ENCODE measurements around the gene ZNF516. TPM values are rescaled to one million over a fixed set of nuclear protein-coding genes. Genes with fewer than 3 reads are reported as not detected.

The ZNF516 gene
- total RNA-seq, 1 donor from 2014 or later: 26.1 TPM

- Mint-ChIP-seq H3K36me3 (ENCODE audit: low read depth) (peaks cover 16% of the 10 kb centered on the region), H3K4me1 (ENCODE audit: low read depth) (peaks cover 12% of the 10 kb centered on the region), H3K4me3 (ENCODE audit: unreplicated experiment) (no peak overlapping the region), H3K9me3 (ENCODE audit: low read depth) (no peaks in the 10 kb centered on the region), H3K27me3 (ENCODE audit: low read depth) (no peaks in the 10 kb centered on the region), H3K27ac (ENCODE audit: unreplicated experiment) (peak overlapping the region; percentile 33)
- no peak for TF ChIP-seq CTCF (IDR thresholded peaks at IDR 0.05)
- no peak for DNase-seq (ENCODE audit: low spot score)
Observed at GRCh38 chr18:76363436-76364120, 131.5 kb downstream of the ZNF516 start.

- H3K27me3 Mint-ChIP-seq (ENCODE audit: low read depth): no peaks in the 10 kb centered on the region
- TF ChIP-seq CTCF (IDR thresholded peaks at IDR 0.05): no peak
- peaks cover 16% of the 10 kb centered on the region for H3K36me3 Mint-ChIP-seq (ENCODE audit: low read depth)
- no peak for DNase-seq (ENCODE audit: low spot score)
- H3K9me3 Mint-ChIP-seq (ENCODE audit: low read depth): no peaks in the 10 kb centered on the region
- no peak overlapping the region for H3K27ac Mint-ChIP-seq (ENCODE audit: unreplicated experiment)
- no peak overlapping the region for H3K4me3 Mint-ChIP-seq (ENCODE audit: unreplicated experiment)
- H3K4me1 Mint-ChIP-seq (ENCODE audit: low read depth): peaks cover 12% of the 10 kb centered on the region
Observed at GRCh38 chr18:76362676-76363075, 132.4 kb downstream of the ZNF516 start.

DNA sequence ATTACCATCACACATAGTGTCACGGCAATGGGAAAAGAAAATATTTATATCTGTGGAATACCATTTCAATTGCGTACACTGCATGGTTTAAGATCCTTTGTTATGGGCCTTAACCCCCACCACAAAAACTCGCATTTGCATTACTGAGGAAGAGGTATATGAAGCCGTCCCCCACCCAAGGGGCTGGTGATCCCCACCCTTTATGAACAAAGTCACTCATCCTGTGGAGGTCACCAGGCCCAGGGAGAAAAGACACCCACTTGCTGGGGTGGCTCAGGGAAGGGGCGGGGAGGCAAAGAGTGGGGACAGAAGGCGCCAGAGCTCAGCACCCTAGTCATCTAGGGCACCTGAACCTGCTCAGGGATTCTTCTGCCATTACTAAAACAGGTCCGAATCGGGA lies 133.8 kb downstream of the ZNF516 start:
- no peak for TF ChIP-seq CTCF (IDR thresholded peaks at IDR 0.05)
- Mint-ChIP-seq H3K36me3 (ENCODE audit: low read depth) (peaks cover 17% of the 10 kb centered on the region), H3K4me3 (ENCODE audit: unreplicated experiment) (no peak overlapping the region), H3K9me3 (ENCODE audit: low read depth) (no peaks in the 10 kb centered on the region), H3K4me1 (ENCODE audit: low read depth) (peaks cover 12% of the 10 kb centered on the region), H3K27ac (ENCODE audit: unreplicated experiment) (no peak overlapping the region), H3K27me3 (ENCODE audit: low read depth) (no peaks in the 10 kb centered on the region)
- DNase-seq (ENCODE audit: low spot score): no peak

- H3K27ac Mint-ChIP-seq (ENCODE audit: unreplicated experiment): no peak overlapping the region
- H3K4me1 Mint-ChIP-seq (ENCODE audit: low read depth): peaks cover 12% of the 10 kb centered on the region
- no peak overlapping the region for H3K4me3 Mint-ChIP-seq (ENCODE audit: unreplicated experiment)
- no peak for DNase-seq (ENCODE audit: low spot score)
- no peaks in the 10 kb centered on the region for H3K9me3 Mint-ChIP-seq (ENCODE audit: low read depth)
- peaks cover 18% of the 10 kb centered on the region for H3K36me3 Mint-ChIP-seq (ENCODE audit: low read depth)
- TF ChIP-seq CTCF (IDR thresholded peaks at IDR 0.05): no peak
- H3K27me3 Mint-ChIP-seq (ENCODE audit: low read depth): no peaks in the 10 kb centered on the region
Observed at GRCh38 chr18:76359909-76360308, 135.1 kb downstream of the ZNF516 start.

GRCh38 chr18:76358774-76359173 lies 136.3 kb downstream of the ZNF516 start:
- no peak for TF ChIP-seq CTCF (IDR thresholded peaks at IDR 0.05)
- Mint-ChIP-seq H3K27ac (ENCODE audit: unreplicated experiment) (no peak overlapping the region), H3K36me3 (ENCODE audit: low read depth) (peaks cover 20% of the 10 kb centered on the region), H3K4me1 (ENCODE audit: low read depth) (peaks cover 16% of the 10 kb centered on the region), H3K4me3 (ENCODE audit: unreplicated experiment) (no peak overlapping the region), H3K9me3 (ENCODE audit: low read depth) (peaks cover 4% of the 10 kb centered on the region), H3K27me3 (ENCODE audit: low read depth) (no peaks in the 10 kb centered on the region)
- no peak for DNase-seq (ENCODE audit: low spot score)

Data from chondrocyte (in vitro differentiated cells).